Right cardiac atrium (tissue), 5 donors: ENCODE measurements around the gene SLC9A5. TPM values are rescaled to one million over a fixed set of nuclear protein-coding genes. Genes with fewer than 3 reads are reported as not detected.

Source experiments
- ATAC-seq, 2 donors: fragments of 200-7000 bp; cut with Tn5 transposase; one replicate each; pipeline versions ENCODE4 v1.8.0 to v1.9.1; 2020; ENCODE audit warnings: moderate library complexity in 2 of 2, mild to moderate bottlenecking in 1 of 2
- DNase-seq, 3 donors: peaks; one replicate each; pipeline ENCODE4 v3.0.0-alpha.2; 2020
- H3K27ac ChIP-seq: one replicate; pipeline ENCODE4 v1.5.1; 2013; ENCODE audit warnings: mild to moderate bottlenecking, low read length, control low read depth, moderate library complexity
- H3K27me3 ChIP-seq: one replicate; pipeline ENCODE4 v1.6.1; 2013; ENCODE audit not compliant: control insufficient read depth, insufficient read depth
- H3K4me1 ChIP-seq: one replicate; pipeline ENCODE4 v1.6.1; 2013; ENCODE audit warnings: low read length; ENCODE audit not compliant: control insufficient read depth, insufficient read depth
- H3K4me3 ChIP-seq: one replicate; pipeline ENCODE4 v1.5.1; 2013; ENCODE audit warnings: low read length, control low read depth
- H3K9me3 ChIP-seq: one replicate; pipeline ENCODE4 v1.6.1; 2013; ENCODE audit warnings: low read length; ENCODE audit not compliant: control insufficient read depth
- WGBS: extraction: QIAGEN DNeasy Blood & Tissue Kit; methylation state at CpG from one replicate; pipeline ENCODE4 v1.1.7; 2013; 5-methylcytosine and 5-hydroxymethylcytosine counted together
- intact Hi-C, 4 donors: fragments of 100-400 bp; cut with DNase I; formaldehyde crosslinking; loops; one replicate each; pipeline versions ENCODE4 v1.11.0 to v1.14.0; 2022 to 2023
- polyA plus RNA-seq: library from polyadenylated mRNA; stranded (reverse); fragments of 200-250 nt; gene quantifications from one replicate; pipeline ENCODE4 v1.2.3, GENCODE V29; 2013
- total RNA-seq, 4 donors: library from RNA; stranded (reverse); fragmentation: NEBNext Ultra II Directional; extraction: Animal tissue kit (Norgen Biotek cat#: 25700); gene quantifications; one replicate each; pipeline ENCODE4 v1.2.1, GENCODE V29; 2021
- donor health status: healthy with polysubstance abuse.
- donor health status: DM: no; HTN: yes; CAD: no.
- donor health status: DM: no; HTN: no; CAD: no.
- donor health status: DM: no; HTN: yes; CAD: no; lungs with severe emphysema.
- donor health status: DM: yes; HTN: yes; CAD: no.

The SLC9A5 gene
- total and polyA plus RNA-seq, 5 donors = 1.9 to 2.9 (median 2.3) TPM

DNA sequence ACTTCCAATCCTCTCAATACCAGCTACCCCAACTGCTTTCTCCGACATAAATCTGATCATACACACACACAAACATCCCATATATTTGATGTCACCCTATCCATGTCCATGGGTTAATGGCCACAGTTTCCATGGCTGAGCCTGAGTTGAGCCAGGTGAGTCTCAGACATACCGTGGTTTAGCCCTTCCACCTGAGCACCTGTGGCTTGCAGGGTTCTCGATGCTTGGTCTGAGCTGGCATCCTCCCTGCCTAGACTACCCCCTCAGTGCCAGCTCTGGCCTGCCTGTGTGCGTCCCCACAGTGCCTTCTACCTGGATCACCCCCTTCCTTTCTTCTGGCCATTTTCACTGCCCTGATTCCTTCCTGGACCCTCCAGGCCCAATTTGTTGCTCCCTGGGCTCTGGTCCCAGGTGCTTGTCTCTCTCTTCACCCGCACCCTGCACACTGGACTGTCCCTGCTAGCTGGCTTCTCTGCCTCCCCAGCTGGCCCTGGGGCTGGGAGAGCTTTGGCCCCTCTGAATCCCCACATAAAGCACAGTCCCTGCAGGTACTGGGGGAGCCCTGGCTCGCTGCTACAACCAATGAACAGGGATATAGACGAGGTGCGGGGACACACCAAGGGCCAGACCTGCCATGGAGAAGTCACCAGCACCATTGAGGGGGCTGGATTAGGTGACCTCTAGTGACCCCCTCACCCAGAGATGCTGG, 42.5 kb upstream of the SLC9A5 start:
- Histone ChIP-seq H3K27ac (no peak overlapping the region), H3K4me3 (no peak overlapping the region), H3K4me1 (no peaks in the 10 kb centered on the region), H3K9me3 (no peaks in the 10 kb centered on the region), H3K27me3 (no peaks in the 10 kb centered on the region)
- 94% methylated on average over 8 of the region's 8 CpGs for WGBS
- DNase-seq (no peak), ATAC-seq (no peak)
- intact Hi-C loops = no loop called here

GRCh38 chr16:67206838-67207248, 41.9 kb upstream of the SLC9A5 start:
- DNase-seq = no peak

GRCh38 chr16:67207249-67208091, 41.3 kb upstream of the SLC9A5 start:
- Histone ChIP-seq H3K27me3 (no peaks in the 10 kb centered on the region), H3K4me3 (no peak overlapping the region), H3K27ac (no peak overlapping the region), H3K9me3 (no peaks in the 10 kb centered on the region), H3K4me1 (no peaks in the 10 kb centered on the region)
- 74% methylated on average over 21 of the region's 21 CpGs for WGBS
- DNase-seq (peak in 2 of 3 donors; percentile 51 to 59), ATAC-seq (peak in 1 of 2 donors; percentile 7)
- intact Hi-C loops = no loop called here

More at GRCh38 chr16:67206838-67207248, 41.9 kb upstream of the SLC9A5 start:
- intact Hi-C loops = no loop called here
- Histone ChIP-seq H3K4me1 (no peaks in the 10 kb centered on the region), H3K27me3 (no peaks in the 10 kb centered on the region), H3K27ac (no peak overlapping the region), H3K9me3 (no peaks in the 10 kb centered on the region), H3K4me3 (no peak overlapping the region)
- ATAC-seq = no peak
- WGBS = 96% methylated on average over 3 of the region's 3 CpGs

DNA sequence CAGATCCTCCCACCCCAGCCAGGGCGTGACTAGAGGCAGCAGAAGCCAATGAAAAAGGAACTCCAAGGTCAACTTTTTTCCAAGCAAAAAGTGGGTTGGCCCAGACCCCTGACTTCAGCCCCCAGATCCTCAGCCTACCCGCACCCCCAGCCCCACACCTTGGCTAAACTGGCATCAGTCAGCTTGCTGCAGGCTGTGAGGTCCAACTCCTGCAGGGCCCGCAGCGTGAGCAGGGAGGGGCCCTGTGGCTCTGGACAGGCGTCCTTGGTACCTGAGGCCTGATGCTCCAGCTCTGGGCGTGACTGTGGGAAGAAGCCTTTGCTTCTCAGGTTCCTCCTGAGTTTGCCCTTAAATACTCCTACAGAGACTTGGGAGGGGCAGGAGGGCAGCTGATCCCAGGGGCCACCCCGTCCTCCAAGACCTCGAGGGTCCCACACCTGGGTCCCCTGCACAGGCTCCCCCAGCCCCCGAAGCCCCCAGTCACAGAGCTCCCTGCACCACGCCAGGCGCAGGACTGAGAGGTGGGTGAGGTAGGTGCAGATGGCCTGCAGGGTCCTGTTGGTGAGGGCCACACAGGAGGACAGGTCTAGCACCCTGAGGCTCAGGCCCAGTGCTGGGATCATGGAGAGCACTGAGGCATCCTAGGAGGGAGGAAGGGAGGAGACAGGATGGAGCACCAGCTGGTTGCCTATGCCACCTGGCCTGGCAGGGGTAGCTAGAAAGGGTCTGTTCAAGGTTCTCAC, 40.5 kb upstream of the SLC9A5 start:
- no peaks in the 10 kb centered on the region for H3K9me3 ChIP-seq
- H3K4me1 ChIP-seq = no peaks in the 10 kb centered on the region
- ATAC-seq = no peak
- intact Hi-C loops = no loop called here
- no peak overlapping the region for H3K4me3 ChIP-seq
- no peaks in the 10 kb centered on the region for H3K27me3 ChIP-seq
- H3K27ac ChIP-seq = no peak overlapping the region
- DNase-seq = peak in 2 of 3 donors; percentile 45 to 48
- 94% methylated on average over 11 of the region's 11 CpGs for WGBS

DNA sequence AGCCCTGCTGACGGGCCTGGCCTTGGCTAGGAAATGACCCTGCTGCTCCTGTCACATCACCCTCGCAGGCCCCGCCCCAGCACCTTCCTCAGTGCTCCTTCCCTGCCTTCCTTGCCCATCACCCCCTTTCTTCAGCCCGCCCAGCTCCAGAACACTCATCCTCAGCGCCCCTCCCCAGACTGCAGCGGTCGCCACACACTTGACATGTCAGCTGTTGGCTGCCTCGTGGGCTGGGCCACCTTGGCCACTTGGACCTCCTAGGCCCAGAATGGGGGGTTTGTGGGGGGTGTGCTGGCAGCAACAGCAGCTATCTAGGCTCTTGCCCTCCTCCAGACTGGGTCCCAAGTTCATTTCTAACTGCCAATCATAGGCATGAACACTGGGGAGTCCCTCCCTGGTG, 39.2 kb upstream of the SLC9A5 start:
- Histone ChIP-seq H3K4me1 (no peaks in the 10 kb centered on the region), H3K9me3 (no peaks in the 10 kb centered on the region), H3K4me3 (no peak overlapping the region), H3K27me3 (no peaks in the 10 kb centered on the region), H3K27ac (no peak overlapping the region)
- no peak for ATAC-seq
- 89% methylated on average over 8 of the region's 8 CpGs for WGBS
- intact Hi-C loops = no loop called here
- DNase-seq = peak in 2 of 3 donors; percentile 39 to 55

DNA sequence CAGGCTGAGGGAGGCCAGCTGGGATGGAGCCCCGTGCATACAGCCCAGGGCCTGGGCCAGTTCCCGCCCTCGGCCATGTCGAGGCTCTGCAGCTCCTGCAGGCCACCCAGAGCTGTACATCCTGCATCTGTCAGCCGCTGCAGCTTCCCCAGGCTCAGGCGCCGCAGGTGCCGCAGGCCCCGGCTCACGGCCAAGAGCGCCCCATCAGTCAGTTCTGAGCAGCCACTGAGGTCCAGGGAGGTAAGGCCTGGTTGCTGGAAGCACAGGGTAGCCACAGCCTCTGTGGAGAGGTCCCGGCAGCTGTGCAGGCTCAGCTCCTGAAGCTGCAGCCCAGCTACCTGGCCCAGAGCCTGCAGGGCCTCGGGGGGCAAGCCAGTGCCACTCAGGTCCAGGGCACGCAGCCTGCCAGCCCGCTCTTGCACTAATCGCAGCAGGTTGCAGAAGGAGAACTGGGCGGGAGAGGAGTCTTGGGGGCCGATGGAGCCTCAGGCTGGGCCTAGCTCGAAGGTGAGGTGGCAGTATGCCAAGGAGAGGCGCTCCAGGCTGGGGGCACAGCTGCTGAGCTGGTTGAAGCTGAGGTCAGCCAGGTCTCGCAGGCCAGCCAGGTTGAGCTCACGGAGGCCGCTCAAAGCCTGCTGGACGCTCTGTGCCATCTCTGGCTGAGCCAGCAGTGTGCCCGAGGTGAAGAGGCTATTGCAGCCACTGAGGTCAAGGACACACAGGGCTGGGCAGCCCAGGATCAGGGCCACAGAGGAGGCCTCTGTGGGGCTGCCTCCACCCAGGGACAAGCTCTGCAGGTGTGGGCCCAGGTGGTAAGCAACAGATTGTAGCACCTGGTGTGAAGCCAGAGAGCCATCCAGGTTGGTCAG, 38.5 kb upstream of the SLC9A5 start:
- Histone ChIP-seq H3K4me3 (no peak overlapping the region), H3K9me3 (no peaks in the 10 kb centered on the region), H3K27ac (no peak overlapping the region), H3K4me1 (no peaks in the 10 kb centered on the region), H3K27me3 (no peaks in the 10 kb centered on the region)
- 88% methylated on average over 25 of the region's 25 CpGs for WGBS
- intact Hi-C loops = no loop called here
- peak in 2 of 3 donors; percentile 46 to 50 for DNase-seq
- ATAC-seq = no peak

DNA sequence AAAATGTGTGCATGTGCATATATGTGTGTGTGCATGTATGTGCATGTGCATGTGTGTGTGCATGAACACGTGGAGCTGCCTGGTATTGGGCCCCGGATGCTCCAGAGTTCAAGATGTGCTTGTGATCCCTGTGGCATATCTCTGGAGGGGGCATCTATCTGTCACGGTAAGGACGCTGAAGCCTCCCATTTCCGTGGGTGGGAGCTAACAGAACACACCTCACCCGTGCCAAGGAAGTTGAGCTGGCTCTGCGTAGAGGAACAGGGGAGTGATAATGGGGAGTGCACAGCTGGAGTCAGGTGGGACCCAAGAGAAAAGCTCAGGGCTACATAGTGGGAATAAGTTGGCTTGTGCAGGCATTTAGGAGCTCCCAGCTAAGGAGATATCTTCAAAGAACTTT, 37.1 kb upstream of the SLC9A5 start:
- H3K9me3 ChIP-seq = no peaks in the 10 kb centered on the region
- no peak overlapping the region for H3K27ac ChIP-seq
- ATAC-seq (no peak), DNase-seq (no peak)
- intact Hi-C loops = no loop called here
- no peaks in the 10 kb centered on the region for H3K27me3 ChIP-seq
- H3K4me3 ChIP-seq = no peak overlapping the region
- H3K4me1 ChIP-seq = peaks cover 6% of the 10 kb centered on the region
- WGBS = 62% methylated on average over 7 of the region's 7 CpGs

DNA sequence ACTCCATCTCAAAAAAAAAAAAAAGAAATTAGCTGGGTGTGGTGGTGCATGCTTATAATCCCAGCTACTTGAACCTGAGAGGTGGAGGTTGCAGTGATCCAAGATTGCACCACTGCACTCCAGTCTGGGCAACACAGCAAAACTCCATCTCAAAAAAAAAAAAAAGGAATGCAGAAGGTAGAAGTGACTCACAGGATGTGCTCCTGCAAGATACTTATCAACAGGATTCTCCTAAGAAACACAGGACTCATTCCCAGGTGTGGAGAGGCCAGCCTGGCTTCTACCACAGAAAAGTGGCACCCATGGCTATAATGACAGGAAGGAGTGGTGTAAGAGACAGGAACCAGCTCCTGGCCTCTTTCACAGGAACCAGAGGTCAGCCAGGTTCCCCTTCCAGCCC, 36.0 kb upstream of the SLC9A5 start:
- H3K27me3 ChIP-seq = no peaks in the 10 kb centered on the region
- ATAC-seq (no peak), DNase-seq (peak in 1 of 3 donors; percentile 0)
- no peak overlapping the region for H3K27ac ChIP-seq
- intact Hi-C loops = no loop called here
- no peak overlapping the region for H3K4me3 ChIP-seq
- H3K4me1 ChIP-seq = peaks cover 14% of the 10 kb centered on the region
- H3K9me3 ChIP-seq = no peaks in the 10 kb centered on the region

DNA sequence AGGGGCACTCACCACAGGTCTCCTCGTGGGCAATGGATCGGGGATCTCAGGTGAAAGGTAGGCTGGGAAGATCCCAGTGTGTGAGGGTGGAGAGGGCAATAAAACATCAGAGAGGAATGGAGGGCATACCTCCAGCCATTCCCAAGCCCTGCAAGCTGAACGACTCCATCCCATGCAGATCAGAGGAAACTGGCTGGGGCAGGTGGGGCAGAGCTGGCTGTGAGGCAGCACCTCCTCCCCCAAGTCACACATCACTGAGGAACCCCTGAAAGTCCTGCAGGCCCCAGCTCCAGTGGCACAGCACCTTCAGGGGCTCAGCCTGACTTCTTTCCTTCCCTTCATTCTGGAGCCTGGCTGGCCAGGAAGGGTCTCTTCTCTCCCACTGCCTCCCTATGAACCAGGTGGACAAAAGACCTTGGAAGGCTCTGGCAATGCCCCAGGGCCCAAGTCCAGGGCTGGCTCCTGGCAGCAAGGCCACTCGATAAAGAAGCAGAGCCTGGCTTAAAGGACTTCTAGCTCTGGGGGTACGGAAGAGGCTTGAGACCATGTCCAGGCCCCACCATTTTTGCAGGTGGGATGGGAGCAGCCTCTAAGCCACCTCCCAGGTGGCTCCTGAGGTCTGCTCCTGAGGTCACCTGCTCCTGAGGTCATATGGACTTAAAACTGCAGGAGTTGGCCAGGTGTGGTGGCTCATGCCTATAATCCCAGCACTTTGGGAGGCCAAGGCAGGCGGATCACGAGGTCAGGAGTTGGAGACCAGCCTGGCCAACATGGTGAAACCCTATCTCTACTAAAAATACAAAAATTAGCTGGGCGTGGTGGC, 35.4 kb upstream of the SLC9A5 start:
- Histone ChIP-seq H3K4me1 (peaks cover 14% of the 10 kb centered on the region), H3K9me3 (no peaks in the 10 kb centered on the region), H3K4me3 (no peak overlapping the region), H3K27ac (no peak overlapping the region), H3K27me3 (no peaks in the 10 kb centered on the region)
- peak in 1 of 3 donors; percentile 12 for DNase-seq
- ATAC-seq = no peak
- intact Hi-C loops = no loop called here
- 80% methylated on average over 8 of the region's 8 CpGs for WGBS

DNA sequence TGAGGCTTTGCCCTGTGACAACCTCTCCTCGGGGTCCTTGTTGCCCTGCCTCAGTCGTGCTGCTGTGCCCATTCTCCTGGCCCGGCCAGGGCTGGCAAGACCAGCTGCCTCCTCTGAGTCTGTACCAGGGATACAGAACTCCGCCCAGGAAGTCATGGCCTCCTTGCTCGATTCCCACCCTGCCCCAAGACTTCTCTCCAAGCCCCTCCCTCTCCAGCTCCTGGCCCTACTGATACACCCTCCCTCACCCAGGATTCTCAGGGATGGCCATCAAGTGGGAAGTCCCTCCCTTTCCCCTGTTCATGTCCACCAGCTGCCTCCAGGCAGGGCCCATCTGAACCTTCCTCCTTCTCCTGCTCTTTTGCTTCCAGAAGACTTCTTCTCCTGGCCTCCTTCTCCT, 33.1 kb upstream of the SLC9A5 start:
- WGBS = 68% methylated on average over 5 of the region's 5 CpGs
- Histone ChIP-seq H3K4me3 (no peak overlapping the region), H3K27me3 (no peaks in the 10 kb centered on the region), H3K27ac (peak overlapping the region; percentile 7), H3K4me1 (peaks cover 14% of the 10 kb centered on the region), H3K9me3 (no peaks in the 10 kb centered on the region)
- ATAC-seq (peak in 1 of 2 donors; percentile 6), DNase-seq (peak; percentile 24 to 63 (median 30))
- intact Hi-C loops = no loop called here
